SK-N-SH (cell line): ENCODE data around the gene RHBG. TPM values are rescaled to one million over a fixed set of nuclear protein-coding genes. Genes with fewer than 3 reads are reported as not detected.

Source experiments
- CTCF ChIA-PET: fragments of 300-600, 350-600 bp; formaldehyde crosslinking; extraction: SDS; loops from one replicate; lab custom pipeline; 2021; lab: Yijun Ruan, JAX
- POLR2A ChIA-PET: fragments of 350-600 bp; sonication (Branson Sonifier 250); formaldehyde crosslinking; extraction: SDS; loops from one replicate; lab custom pipeline; 2020; ENCODE audit warnings: antibody characterized with exemption, inconsistent platforms; lab: Yijun Ruan, JAX
- DNase-seq: peaks from one replicate; pipeline ENCODE4 v3.0.0; 2012
- H2AFZ ChIP-seq: fragments of 200-600 bp; sonication (generic); 2 replicates; pipeline ENCODE4 v1.8.1; 2016; ENCODE audit warnings: antibody characterized with exemption, mild to moderate bottlenecking, low read depth
- H3F3A ChIP-seq: fragments of 200-600 bp; sonication (generic); replicated peaks from 2 replicates; pipeline ENCODE3; 2016; ENCODE audit warnings: antibody characterized with exemption, mild to moderate bottlenecking; ENCODE audit not compliant: insufficient read depth
- H3K27ac ChIP-seq, 2 experiments: fragments of 200-500 bp in 1 of 2; fragments of 200-600 bp in 1 of 2; sonication (Bioruptor generic) in 1 of 2; sonication (generic), shearing (Covaris generic) in 1 of 2; 2 replicates each; pipeline versions ENCODE4 v1.5.1 to v1.6.1; 2014 to 2016; ENCODE audit warnings: low read depth in 2 of 2, inconsistent platforms in 1 of 2, low read length in 1 of 2, mild to moderate bottlenecking in 1 of 2, mixed read lengths in 1 of 2
- H3K27me3 ChIP-seq: fragments of 200-600 bp; sonication (generic), shearing (Covaris generic); 2 replicates; pipeline ENCODE4 v1.6.1; 2016; ENCODE audit warnings: mixed run types; ENCODE audit not compliant: insufficient read depth
- H3K36me3 ChIP-seq, 2 experiments: fragments of 200-500 bp in 1 of 2; fragments of 200-600 bp in 1 of 2; sonication (Bioruptor generic) in 1 of 2; sonication (generic) in 1 of 2; replicated peaks in 1 of 2; 2 replicates each; pipeline versions ENCODE3 to v1.5.1; 2014 to 2016; ENCODE audit warnings: low read length in 1 of 2, mild to moderate bottlenecking in 1 of 2; ENCODE audit not compliant: insufficient read depth in 2 of 2, control insufficient read depth in 1 of 2
- H3K4me1 ChIP-seq, 2 experiments: fragments of 200-500 bp in 1 of 2; fragments of 200-600 bp in 1 of 2; sonication (Bioruptor generic) in 1 of 2; sonication (generic), shearing (Covaris generic) in 1 of 2; 2 replicates each; pipeline versions ENCODE4 v1.5.1 to v1.6.1; 2014 to 2016; ENCODE audit warnings: low read depth in 1 of 2, low read length in 1 of 2, mixed run types in 1 of 2; ENCODE audit not compliant: insufficient read depth in 2 of 2, control insufficient read depth in 1 of 2
- H3K4me2 ChIP-seq: fragments of 200-600 bp; sonication (generic), shearing (Covaris generic); 2 replicates; pipeline ENCODE4 v1.6.1; 2017; ENCODE audit warnings: mixed run types
- H3K4me3 ChIP-seq, 2 experiments: fragments of 200-500 bp in 1 of 2; fragments of 200-600 bp in 1 of 2; sonication (Bioruptor generic) in 1 of 2; sonication (generic), shearing (Covaris generic) in 1 of 2; 2 replicates each; pipeline versions ENCODE4 v1.5.1 to v1.8.1; 2014 to 2016; ENCODE audit warnings: low read depth in 2 of 2, inconsistent platforms in 1 of 2, low read length in 1 of 2, mild to moderate bottlenecking in 1 of 2, mixed read lengths in 1 of 2, moderate library complexity in 1 of 2
- H3K79me2 ChIP-seq: fragments of 200-600 bp; sonication (generic); 2 replicates; pipeline ENCODE4 v1.8.1; 2017; ENCODE audit warnings: mild to moderate bottlenecking; ENCODE audit not compliant: insufficient read depth
- H3K9ac ChIP-seq: fragments of 200-600 bp; sonication (generic); 2 replicates; pipeline ENCODE4 v1.6.1; 2017; ENCODE audit warnings: mixed run types
- H3K9me2 ChIP-seq: fragments of 200-600 bp; sonication (generic); 2 replicates; pipeline ENCODE4 v1.6.1; 2017; ENCODE audit warnings: mixed run types
- H3K9me3 ChIP-seq: fragments of 200-600 bp; sonication (generic); 2 replicates; pipeline ENCODE4 v1.6.1; 2017; ENCODE audit warnings: mixed run types, mild to moderate bottlenecking, moderate library complexity
- H4K20me1 ChIP-seq: fragments of 200-600 bp; sonication (generic); 2 replicates; pipeline ENCODE4 v1.6.1; 2017; ENCODE audit warnings: mild to moderate bottlenecking, mixed run types; ENCODE audit not compliant: insufficient read depth
- CHD2 ChIP-seq: fragments of 150-350 bp; IDR thresholded peaks from 2 replicates; pipeline ENCODE4 v1.6.1; 2018; ENCODE audit warnings: low read length; ENCODE audit not compliant: partially characterized antibody
- EP300 ChIP-seq, 2 experiments: IDR thresholded peaks; 2 replicates each; pipeline versions ENCODE4 v1.4.0 to v1.6.1; 2012; ENCODE audit warnings: borderline replicate concordance in 1 of 2, low read depth in 1 of 2, low read length in 1 of 2
- EZH2phosphoT487 ChIP-seq: fragments of 200-600 bp; sonication (generic); IDR thresholded peaks from 2 replicates; pipeline ENCODE4 v1.6.1; 2017; ENCODE audit warnings: low read depth, mixed run types, mild to moderate bottlenecking, antibody characterized with exemption, moderate library complexity, borderline replicate concordance
- FOXJ3 ChIP-seq: sonication (generic); formaldehyde crosslinking; IDR thresholded peaks from 2 replicates; pipeline ENCODE4 v1.5.1; 2020; ENCODE audit warnings: mild to moderate bottlenecking, missing genetic modification reagents
- FOXM1 ChIP-seq: IDR thresholded peaks from 2 replicates; pipeline ENCODE4 v1.4.0; 2012; ENCODE audit warnings: low read depth, mild to moderate bottlenecking
- JUND ChIP-seq: IDR thresholded peaks from 2 replicates; pipeline ENCODE4 v1.4.0; 2012
- MXI1 ChIP-seq: IDR thresholded peaks from 2 replicates; pipeline ENCODE4 v1.6.1; 2012; ENCODE audit warnings: mild to moderate bottlenecking, low read depth, low read length, improper control_type of control experiment
- NRF1 ChIP-seq: IDR thresholded peaks from 2 replicates; pipeline ENCODE4 v1.6.1; 2012; ENCODE audit warnings: low read depth, mild to moderate bottlenecking, low read length
- POLR2AphosphoS5 ChIP-seq: IDR thresholded peaks from 2 replicates; pipeline ENCODE4 v1.6.1; 2012; ENCODE audit warnings: low read depth, low read length
- TAF1 ChIP-seq: IDR thresholded peaks from 2 replicates; pipeline ENCODE4 v1.6.1; 2012; ENCODE audit warnings: low read depth, mild to moderate bottlenecking, low read length, moderate library complexity, borderline replicate concordance
- WGBS: methylation state at CpG from one replicate; pipeline ENCODE4 v1.1.6; 2017; ENCODE audit warnings: low lambda C conversion rate; 5-methylcytosine and 5-hydroxymethylcytosine counted together
- polyA plus RNA-seq, 3 experiments: library from polyadenylated mRNA; depleted of rRNA; stranded (reverse); fragments of >200 nt; gene quantifications; 2 replicates each; pipeline ENCODE4 v1.2.3, GENCODE V29; 2012
- TF ChIP-seq, protein P1 (sequence below): IDR thresholded peaks from 2 replicates; pipeline ENCODE4 v1.6.1; 2012; ENCODE audit warnings: mild to moderate bottlenecking, low read depth, low read length, moderate library complexity
- TF ChIP-seq, protein P2 (sequence below): fragments of 150-350 bp; IDR thresholded peaks from 2 replicates; pipeline ENCODE4 v1.6.1; 2017; ENCODE audit warnings: antibody characterized with exemption, low read length, low read depth, borderline replicate concordance
- TF ChIP-seq, protein P3 (sequence below): fragments of 200-600 bp; sonication (generic); IDR thresholded peaks from 2 replicates; pipeline ENCODE4 v1.6.1; 2017; ENCODE audit warnings: antibody characterized with exemption, mild to moderate bottlenecking, moderate library complexity
- TF ChIP-seq, protein P4 (sequence below): IDR thresholded peaks from 2 replicates; pipeline ENCODE4 v1.4.0; 2012; ENCODE audit warnings: low read depth

The RHBG gene
- polyA plus RNA-seq, 1 of the 3 experiments (the other 2 are of a cell fraction), result 0.18 TPM

DNA sequence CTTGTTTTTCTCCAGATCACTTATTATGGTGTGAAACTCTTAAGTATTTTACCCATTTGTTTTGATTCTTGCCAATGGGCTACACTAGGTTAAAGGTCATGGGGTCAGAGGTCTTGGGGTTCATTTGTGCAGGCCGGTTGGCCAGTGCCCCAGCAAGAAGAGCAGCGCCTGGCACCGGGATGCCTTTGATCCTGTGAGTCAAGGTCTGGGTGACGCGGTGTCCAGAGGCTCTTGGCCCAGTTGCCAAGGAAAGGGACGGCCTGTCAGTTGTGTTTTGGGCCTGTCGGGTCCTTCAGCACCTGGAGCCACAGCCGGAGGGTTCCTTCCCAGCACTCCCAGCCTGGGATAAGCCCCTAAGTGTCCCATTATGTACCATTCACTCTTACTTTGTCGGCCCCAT lies 25.1 kb downstream of the RHBG start:
- Histone ChIP-seq H3K27ac (no peak overlapping the region), H3K4me2 (no peak overlapping the region), H3K79me2 (no peaks in the 10 kb centered on the region), H3K4me3 (no peak overlapping the region), H3K36me3 (no peaks in the 10 kb centered on the region), H4K20me1 (no peaks in the 10 kb centered on the region), H3K9me3 (no peaks in the 10 kb centered on the region), H3K9me2 (no peaks in the 10 kb centered on the region), H3F3A (no peaks in the 10 kb centered on the region), H3K4me1 (peaks cover 0 to 6% of the 10 kb centered on the region in 2 experiments; a peak in 1 of 4 replicates), H3K9ac (no peak overlapping the region), H2AFZ (no peak overlapping the region), H3K27me3 (no peaks in the 10 kb centered on the region; the same call in 1 of the 2 replicates)
- POLR2A ChIA-PET, result no interaction called here
- CTCF ChIA-PET, result interaction anchor here (0.9 to 6.3 kb wide), 4 partner anchors 9 to 52 kb away, joined by 3 to 63 read pairs (median 26); no protein-coding TSS in a partner anchor
- TF ChIP-seq, protein P1, sequence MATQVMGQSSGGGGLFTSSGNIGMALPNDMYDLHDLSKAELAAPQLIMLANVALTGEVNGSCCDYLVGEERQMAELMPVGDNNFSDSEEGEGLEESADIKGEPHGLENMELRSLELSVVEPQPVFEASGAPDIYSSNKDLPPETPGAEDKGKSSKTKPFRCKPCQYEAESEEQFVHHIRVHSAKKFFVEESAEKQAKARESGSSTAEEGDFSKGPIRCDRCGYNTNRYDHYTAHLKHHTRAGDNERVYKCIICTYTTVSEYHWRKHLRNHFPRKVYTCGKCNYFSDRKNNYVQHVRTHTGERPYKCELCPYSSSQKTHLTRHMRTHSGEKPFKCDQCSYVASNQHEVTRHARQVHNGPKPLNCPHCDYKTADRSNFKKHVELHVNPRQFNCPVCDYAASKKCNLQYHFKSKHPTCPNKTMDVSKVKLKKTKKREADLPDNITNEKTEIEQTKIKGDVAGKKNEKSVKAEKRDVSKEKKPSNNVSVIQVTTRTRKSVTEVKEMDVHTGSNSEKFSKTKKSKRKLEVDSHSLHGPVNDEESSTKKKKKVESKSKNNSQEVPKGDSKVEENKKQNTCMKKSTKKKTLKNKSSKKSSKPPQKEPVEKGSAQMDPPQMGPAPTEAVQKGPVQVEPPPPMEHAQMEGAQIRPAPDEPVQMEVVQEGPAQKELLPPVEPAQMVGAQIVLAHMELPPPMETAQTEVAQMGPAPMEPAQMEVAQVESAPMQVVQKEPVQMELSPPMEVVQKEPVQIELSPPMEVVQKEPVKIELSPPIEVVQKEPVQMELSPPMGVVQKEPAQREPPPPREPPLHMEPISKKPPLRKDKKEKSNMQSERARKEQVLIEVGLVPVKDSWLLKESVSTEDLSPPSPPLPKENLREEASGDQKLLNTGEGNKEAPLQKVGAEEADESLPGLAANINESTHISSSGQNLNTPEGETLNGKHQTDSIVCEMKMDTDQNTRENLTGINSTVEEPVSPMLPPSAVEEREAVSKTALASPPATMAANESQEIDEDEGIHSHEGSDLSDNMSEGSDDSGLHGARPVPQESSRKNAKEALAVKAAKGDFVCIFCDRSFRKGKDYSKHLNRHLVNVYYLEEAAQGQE, result no peak
- TF ChIP-seq EZH2phosphoT487 (no peak), JUND (no peak), TAF1 (no peak), FOXM1 (no peak), MXI1 (no peak), NRF1 (no peak), EP300 (IDR thresholded peaks at IDR 0.05; ENCODE audit: borderline replicate concordance in 1 of 2, low read depth in 1 of 2, low read length in 1 of 2) (no peak), CHD2 (no peak), FOXJ3 (no peak), POLR2AphosphoS5 (no peak)
- TF ChIP-seq, protein P2, sequence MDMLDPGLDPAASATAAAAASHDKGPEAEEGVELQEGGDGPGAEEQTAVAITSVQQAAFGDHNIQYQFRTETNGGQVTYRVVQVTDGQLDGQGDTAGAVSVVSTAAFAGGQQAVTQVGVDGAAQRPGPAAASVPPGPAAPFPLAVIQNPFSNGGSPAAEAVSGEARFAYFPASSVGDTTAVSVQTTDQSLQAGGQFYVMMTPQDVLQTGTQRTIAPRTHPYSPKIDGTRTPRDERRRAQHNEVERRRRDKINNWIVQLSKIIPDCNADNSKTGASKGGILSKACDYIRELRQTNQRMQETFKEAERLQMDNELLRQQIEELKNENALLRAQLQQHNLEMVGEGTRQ, result no peak
- TF ChIP-seq, protein P3, sequence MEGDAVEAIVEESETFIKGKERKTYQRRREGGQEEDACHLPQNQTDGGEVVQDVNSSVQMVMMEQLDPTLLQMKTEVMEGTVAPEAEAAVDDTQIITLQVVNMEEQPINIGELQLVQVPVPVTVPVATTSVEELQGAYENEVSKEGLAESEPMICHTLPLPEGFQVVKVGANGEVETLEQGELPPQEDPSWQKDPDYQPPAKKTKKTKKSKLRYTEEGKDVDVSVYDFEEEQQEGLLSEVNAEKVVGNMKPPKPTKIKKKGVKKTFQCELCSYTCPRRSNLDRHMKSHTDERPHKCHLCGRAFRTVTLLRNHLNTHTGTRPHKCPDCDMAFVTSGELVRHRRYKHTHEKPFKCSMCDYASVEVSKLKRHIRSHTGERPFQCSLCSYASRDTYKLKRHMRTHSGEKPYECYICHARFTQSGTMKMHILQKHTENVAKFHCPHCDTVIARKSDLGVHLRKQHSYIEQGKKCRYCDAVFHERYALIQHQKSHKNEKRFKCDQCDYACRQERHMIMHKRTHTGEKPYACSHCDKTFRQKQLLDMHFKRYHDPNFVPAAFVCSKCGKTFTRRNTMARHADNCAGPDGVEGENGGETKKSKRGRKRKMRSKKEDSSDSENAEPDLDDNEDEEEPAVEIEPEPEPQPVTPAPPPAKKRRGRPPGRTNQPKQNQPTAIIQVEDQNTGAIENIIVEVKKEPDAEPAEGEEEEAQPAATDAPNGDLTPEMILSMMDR, result no peak
- TF ChIP-seq, protein P4, sequence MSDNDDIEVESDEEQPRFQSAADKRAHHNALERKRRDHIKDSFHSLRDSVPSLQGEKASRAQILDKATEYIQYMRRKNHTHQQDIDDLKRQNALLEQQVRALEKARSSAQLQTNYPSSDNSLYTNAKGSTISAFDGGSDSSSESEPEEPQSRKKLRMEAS, result no peak
- no peak for DNase-seq
- WGBS, result 89% methylated on average over 9 of the region's 9 CpGs
